HG03460 (cell line): ENCODE measurements around the gene CTXN1.
"Not testable (repeated sequence)": the region's sequence is repeated elsewhere in the genome, so short reads cannot be mapped to it uniquely, and the experiment has no call there.

Experiments
- ATAC-seq: cut with Tn5 transposase; IDR thresholded peaks from one replicate; pipeline ENCODE4 v1.9.1; 2021; ENCODE audit not compliant: unreplicated experiment

The CTXN1 gene

DNA sequence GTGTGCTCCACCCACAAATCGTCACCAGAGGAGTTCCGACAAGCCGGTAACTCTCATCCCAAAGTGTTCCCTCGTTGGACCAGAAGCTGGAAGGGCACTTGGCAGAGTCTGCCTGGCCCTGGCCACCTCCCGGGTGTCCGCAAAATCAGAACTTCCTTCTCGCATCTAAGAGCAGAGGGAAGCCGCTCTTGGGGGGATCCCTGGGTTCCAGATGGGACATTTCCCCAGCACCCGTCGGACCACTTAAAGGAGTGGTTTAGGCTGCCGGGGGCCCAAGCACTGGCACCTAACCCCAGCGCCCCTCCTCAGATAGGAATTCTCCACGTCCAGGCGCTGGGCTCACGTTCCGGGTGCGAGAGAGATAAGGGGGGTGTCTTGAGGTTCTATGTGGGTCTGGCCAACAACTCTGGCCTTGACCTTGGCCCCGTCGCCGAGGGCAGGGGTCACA lies 23.1 kb downstream of the CTXN1 start:
- ATAC-seq, result no peak

- no peak for ATAC-seq
Observed at GRCh38 chr19:7901337-7901736, 24.6 kb downstream of the CTXN1 start.

DNA sequence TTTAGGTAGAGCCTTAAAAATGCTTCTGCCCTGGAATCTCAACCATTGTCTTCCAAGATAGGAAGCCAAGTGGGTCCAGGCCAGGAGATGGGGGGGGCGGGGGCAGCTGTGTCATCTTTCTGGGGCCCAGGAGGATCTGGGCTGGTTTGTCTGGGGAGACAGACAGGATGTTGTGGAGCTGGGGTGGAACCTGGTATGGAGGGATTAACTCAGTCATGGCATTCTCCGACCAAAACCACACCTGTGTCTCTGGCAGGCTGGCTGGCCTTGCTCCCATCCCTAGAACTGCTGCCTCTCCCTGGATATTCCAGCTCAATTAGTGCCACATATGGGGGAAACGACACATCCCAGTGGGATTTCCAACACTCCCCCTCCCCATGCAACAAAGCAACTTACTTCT lies 25.0 kb downstream of the CTXN1 start:
- no peak for ATAC-seq

DNA sequence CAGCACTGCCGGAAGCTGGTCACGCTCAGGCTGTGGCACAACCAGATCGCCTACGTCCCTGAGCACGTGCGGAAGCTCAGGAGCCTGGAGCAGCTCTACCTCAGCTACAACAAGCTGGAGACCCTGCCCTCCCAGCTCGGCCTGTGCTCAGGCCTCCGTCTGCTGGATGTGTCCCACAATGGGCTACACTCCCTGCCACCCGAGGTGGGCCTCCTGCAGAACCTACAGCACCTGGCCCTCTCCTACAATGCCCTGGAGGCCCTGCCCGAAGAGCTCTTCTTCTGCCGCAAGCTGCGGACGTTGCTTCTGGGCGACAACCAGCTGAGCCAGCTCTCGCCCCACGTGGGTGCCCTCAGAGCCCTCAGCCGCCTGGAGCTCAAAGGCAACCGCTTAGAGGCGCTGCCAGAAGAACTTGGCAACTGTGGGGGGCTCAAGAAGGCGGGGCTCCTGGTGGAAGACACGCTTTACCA lies 25.5 kb downstream of the CTXN1 start:
- no peak for ATAC-seq

- no peak for ATAC-seq
Observed at GRCh38 chr19:7899751-7900378, 26.1 kb downstream of the CTXN1 start.

- no peak for ATAC-seq
Observed at GRCh38 chr19:7898967-7899366, 27.0 kb downstream of the CTXN1 start.

GRCh38 chr19:7897292-7897691 lies 28.6 kb downstream of the CTXN1 start:
- ATAC-seq, result no peak

- no peak for ATAC-seq
Observed at GRCh38 chr19:7895565-7895964, 30.4 kb downstream of the CTXN1 start.

DNA sequence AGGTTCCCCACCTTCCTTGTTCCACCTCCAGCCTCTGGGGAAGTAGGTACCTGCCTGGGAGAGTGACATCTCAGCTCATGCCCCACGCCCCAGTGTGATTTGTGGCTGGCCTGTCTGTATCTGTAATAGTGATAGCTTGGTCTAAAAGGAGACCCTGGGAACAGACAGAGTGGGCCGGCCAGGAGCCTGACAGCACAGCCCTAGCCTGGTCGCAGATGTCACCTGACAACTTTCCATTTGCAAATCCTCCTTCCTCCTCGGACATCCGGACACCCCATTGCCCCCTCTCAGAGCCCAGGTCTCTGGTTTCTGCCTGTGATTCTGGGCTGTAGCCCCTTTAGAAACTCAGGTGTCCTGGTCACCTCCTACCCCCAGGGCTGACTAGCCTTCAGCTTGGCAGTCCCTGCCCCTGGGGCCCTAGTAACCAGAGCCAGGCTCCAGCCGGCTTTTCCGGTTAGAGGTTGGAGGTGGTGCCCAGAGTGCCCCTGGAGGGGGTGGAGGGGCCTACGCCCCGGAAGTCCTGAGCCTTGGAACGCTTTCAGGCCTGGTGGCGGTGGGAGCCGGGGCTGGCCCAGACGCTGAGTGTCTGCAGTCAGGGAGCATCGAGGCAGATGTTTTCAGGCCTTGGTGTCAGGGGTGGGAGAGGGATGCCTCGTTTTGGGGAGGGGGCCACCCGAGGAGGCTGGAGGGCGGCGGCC lies 31.2 kb downstream of the CTXN1 start:
- no peak for ATAC-seq

- ATAC-seq, result not testable (repeated sequence)
Observed at GRCh38 chr19:7893362-7894101, 32.4 kb downstream of the CTXN1 start.

- ATAC-seq, result no peak
Observed at GRCh38 chr19:7888826-7889217, 37.1 kb downstream of the CTXN1 start.

GRCh38 chr19:7888145-7888825 lies 37.6 kb downstream of the CTXN1 start, which contains the start of gene LRRC8E:
LRRC8E (plus strand) TSS chr19:7888510; CDS start chr19:7895604, 7,094 bp downstream.
- ATAC-seq, result no peak

DNA sequence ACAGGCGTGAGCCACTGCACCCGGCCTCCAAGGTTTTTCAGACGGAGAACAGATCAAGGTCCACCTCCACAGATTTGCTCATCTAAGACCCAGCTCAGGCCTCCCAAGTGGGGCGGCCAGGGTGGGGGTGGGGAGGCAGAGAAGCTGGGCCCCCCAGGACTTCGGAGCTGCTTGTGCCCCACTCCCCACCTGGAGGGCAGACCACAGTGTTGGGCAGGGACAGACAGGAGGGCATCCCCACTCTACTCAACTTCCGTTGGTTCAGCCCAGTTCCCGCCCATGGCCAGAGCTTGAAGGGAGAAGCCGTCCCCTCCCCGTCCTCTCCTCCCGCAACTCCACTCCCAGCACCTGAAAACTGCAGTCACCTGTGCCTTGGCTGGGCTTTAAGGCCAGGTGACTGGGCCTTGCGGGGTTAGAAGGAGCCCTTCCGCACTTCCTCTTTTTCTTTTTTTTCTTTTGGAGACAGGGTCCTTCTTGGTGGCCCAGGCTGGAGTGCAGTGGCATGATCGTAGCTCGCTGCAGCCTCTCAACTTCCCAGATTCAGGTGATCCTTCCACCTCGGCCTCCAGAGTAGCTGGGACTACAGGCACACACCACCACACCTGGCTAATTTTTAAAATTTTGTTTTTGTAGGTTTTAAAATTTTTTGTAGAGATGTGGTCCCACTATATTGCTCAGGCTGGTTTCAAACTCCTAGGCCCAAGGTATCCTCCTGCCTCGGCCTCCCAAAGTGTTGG lies 38.4 kb downstream of the CTXN1 start:
- no peak for ATAC-seq

GRCh38 chr19:7885818-7886217 lies 40.1 kb downstream of the CTXN1 start:
- no peak for ATAC-seq

- ATAC-seq, result no peak
Observed at GRCh38 chr19:7883796-7884570, 42.0 kb downstream of the CTXN1 start.

DNA sequence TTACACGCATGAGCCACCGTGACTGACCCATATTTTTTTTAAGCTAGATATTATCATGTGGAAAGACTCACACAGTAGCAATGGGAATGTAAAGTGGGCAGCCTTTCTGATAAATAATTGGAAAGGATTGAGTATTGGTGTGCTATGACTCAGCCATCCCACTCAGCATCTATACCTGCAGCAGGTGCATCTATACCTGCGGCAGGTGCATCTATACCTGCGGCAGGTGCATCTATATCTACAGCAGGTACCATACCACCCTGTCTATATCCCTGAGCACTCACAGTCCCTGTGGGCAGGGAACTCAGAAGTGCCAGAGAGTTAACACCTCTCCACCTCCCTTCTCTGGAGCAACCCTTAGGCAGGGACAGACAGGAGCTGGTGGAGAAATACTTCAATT lies 42.8 kb downstream of the CTXN1 start:
- no peak for ATAC-seq

- no peak for ATAC-seq
Observed at GRCh38 chr19:7881910-7882309, 44.0 kb downstream of the CTXN1 start.

GRCh38 chr19:7879836-7880235 lies 46.1 kb downstream of the CTXN1 start:
- no peak for ATAC-seq

DNA sequence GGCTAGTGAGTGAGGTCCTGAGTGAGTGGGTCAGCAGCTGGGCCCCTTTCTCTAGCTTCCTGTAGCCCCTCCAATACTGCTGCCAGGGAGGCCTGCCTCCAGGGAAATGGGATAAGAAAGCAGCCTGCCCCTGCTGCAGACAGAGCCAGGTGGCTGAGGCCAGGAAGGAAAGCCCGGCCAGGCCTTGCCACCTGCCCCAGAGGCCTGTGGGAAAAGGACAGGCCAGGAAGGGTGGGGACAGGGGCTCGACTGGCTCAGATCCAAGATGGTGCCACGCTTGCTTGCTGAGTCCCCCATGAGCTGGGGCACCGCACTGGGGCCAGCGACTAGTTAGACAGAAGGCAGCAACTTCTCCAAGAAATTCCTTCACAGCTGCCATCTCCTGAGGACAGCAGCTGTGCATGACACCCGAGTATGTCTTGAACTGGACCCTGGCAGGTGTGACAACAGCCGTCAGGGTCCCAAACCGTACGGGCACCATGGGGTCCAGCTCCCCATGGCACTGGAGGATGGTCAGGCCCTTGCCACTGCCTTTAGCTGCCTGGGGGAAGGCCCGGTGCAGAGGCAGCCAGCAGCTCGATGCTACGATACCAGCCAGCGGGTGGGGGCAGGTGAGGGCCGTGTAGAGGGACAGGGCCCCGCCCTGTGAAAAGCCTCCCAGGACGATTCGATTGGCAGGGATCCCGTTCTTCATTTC lies 46.7 kb downstream of the CTXN1 start:
- no peak for ATAC-seq
